Neural cell (in vitro differentiated cells): ENCODE measurements around the gene PKHD1. TPM values are rescaled to one million over a fixed set of nuclear protein-coding genes. Genes with fewer than 3 reads are reported as not detected.

ENCODE experiments used
- H2AFZ ChIP-seq: fragments of 200-600, 300-800 bp; sonication (generic), shearing (Covaris generic); 2 replicates; pipeline ENCODE4 v1.6.0; 2014; ENCODE audit warnings: low read depth, mild to moderate bottlenecking, antibody characterized with exemption, low read length, moderate library complexity
- H3F3A ChIP-seq: fragments of 200-600 bp; shearing (Covaris generic); 2 replicates; pipeline ENCODE4 v1.6.1; 2016; ENCODE audit warnings: mild to moderate bottlenecking, moderate library complexity, mixed read lengths, antibody characterized with exemption, low read length; ENCODE audit not compliant: insufficient read depth, poor library complexity, severe bottlenecking
- H3K27ac ChIP-seq: fragments of 200-600, 300-800 bp; sonication (generic), shearing (Covaris generic); 2 replicates; pipeline ENCODE4 v1.5.1; 2014; ENCODE audit warnings: mild to moderate bottlenecking, low read length, moderate library complexity
- H3K27me3 ChIP-seq: fragments of 300-800, 200-600 bp; sonication (generic), shearing (Covaris generic); 2 replicates; pipeline ENCODE4 v1.6.0; 2014; ENCODE audit warnings: mild to moderate bottlenecking, low read depth, low read length, moderate library complexity; ENCODE audit not compliant: insufficient read depth
- H3K36me3 ChIP-seq: fragments of 300-800, 200-600 bp; sonication (generic), shearing (Covaris generic); 2 replicates; pipeline ENCODE4 v1.5.1; 2014; ENCODE audit warnings: mild to moderate bottlenecking, antibody characterized with exemption, low read length, moderate library complexity; ENCODE audit not compliant: insufficient read depth
- H3K4me2 ChIP-seq: fragments of 300-800, 200-600 bp; sonication (generic), shearing (Covaris generic); 2 replicates; pipeline ENCODE4 v1.6.0; 2014; ENCODE audit warnings: mild to moderate bottlenecking, low read length
- H3K4me3 ChIP-seq: fragments of 300-800, 200-600 bp; sonication (generic), shearing (Covaris generic); 2 replicates; pipeline ENCODE4 v1.5.1; 2014; ENCODE audit warnings: mild to moderate bottlenecking, low read length, moderate library complexity
- H3K79me2 ChIP-seq: fragments of 200-600 bp; shearing (Covaris generic); replicated peaks from 2 replicates; pipeline ENCODE4 v1.6.0; 2014; ENCODE audit warnings: mild to moderate bottlenecking, low read length, moderate library complexity; ENCODE audit not compliant: insufficient read depth
- H3K9ac ChIP-seq: fragments of 300-800, 200-600 bp; sonication (generic), shearing (Covaris generic); 2 replicates; pipeline ENCODE4 v1.6.1; 2016; ENCODE audit warnings: mild to moderate bottlenecking, low read length, mixed read lengths
- H3K9me2 ChIP-seq: fragments of 200-600 bp; shearing (Covaris generic); 2 replicates; pipeline ENCODE4 v1.6.1; 2016; ENCODE audit warnings: mild to moderate bottlenecking, low read length, mixed read lengths; ENCODE audit not compliant: insufficient read depth
- H3K9me3 ChIP-seq: fragments of 200-600, 300-800 bp; sonication (generic), shearing (Covaris generic); 2 replicates; pipeline ENCODE4 v1.6.1; 2016; ENCODE audit warnings: mild to moderate bottlenecking, mixed run types, low read length, moderate library complexity, mixed read lengths
- H4K20me1 ChIP-seq: fragments of 200-600 bp; shearing (Covaris generic); 2 replicates; pipeline ENCODE4 v1.6.1; 2016; ENCODE audit warnings: mild to moderate bottlenecking, mixed run types; ENCODE audit not compliant: insufficient read depth
- EP300 ChIP-seq: fragments of 450-650 bp; conservative IDR thresholded peaks from 2 replicates; pipeline ENCODE4 v1.6.1; 2014; ENCODE audit warnings: antibody characterized with exemption, mild to moderate bottlenecking, moderate library complexity; ENCODE audit not compliant: poor library complexity, severe bottlenecking
- EZH2 ChIP-seq: fragments of 200-600, 300-800 bp; shearing (Covaris generic), sonication (generic); IDR thresholded peaks from 2 replicates; pipeline ENCODE4 v1.6.1; 2014; ENCODE audit warnings: antibody characterized with exemption, low read length, borderline replicate concordance, mild to moderate bottlenecking; ENCODE audit not compliant: insufficient read depth, poor library complexity, severe bottlenecking
- MXI1 ChIP-seq: fragments of 450-650 bp; conservative IDR thresholded peaks from 2 replicates; pipeline ENCODE4 v1.6.1; 2014; ENCODE audit warnings: antibody characterized with exemption, mild to moderate bottlenecking; ENCODE audit not compliant: poor library complexity, severe bottlenecking
- POLR2AphosphoS5 ChIP-seq: IDR thresholded peaks from 2 replicates; pipeline ENCODE4 v1.6.1; 2012
- RAD21 ChIP-seq: fragments of 450-650 bp; conservative IDR thresholded peaks from 2 replicates; pipeline ENCODE4 v1.6.1; 2014; ENCODE audit warnings: antibody characterized with exemption, mild to moderate bottlenecking, moderate library complexity
- SMC3 ChIP-seq: fragments of 450-650 bp; conservative IDR thresholded peaks from 2 replicates; pipeline ENCODE4 v1.6.1; 2014; ENCODE audit warnings: antibody characterized with exemption, mild to moderate bottlenecking, moderate library complexity; ENCODE audit not compliant: poor library complexity
- TAF1 ChIP-seq: IDR thresholded peaks from 2 replicates; pipeline ENCODE4 v1.6.1; 2012; ENCODE audit warnings: low read depth
- polyA plus RNA-seq: library from polyadenylated mRNA; depleted of rRNA; stranded (reverse); fragments of >200 nt; gene quantifications from 2 replicates; pipeline ENCODE4 v1.2.3, GENCODE V29; 2014
- TF ChIP-seq, protein P1 (sequence below): IDR thresholded peaks from 2 replicates; pipeline ENCODE4 v1.6.1; 2012; ENCODE audit warnings: borderline replicate concordance
- TF ChIP-seq, protein P2 (sequence below): fragments of 450-650 bp; IDR thresholded peaks from 2 replicates; pipeline ENCODE4 v1.5.1; 2014; ENCODE audit warnings: antibody characterized with exemption, mild to moderate bottlenecking, moderate library complexity; ENCODE audit not compliant: poor library complexity, severe bottlenecking

The PKHD1 gene
- polyA plus RNA-seq, 1 donor from 2014 or later: not detected

DNA sequence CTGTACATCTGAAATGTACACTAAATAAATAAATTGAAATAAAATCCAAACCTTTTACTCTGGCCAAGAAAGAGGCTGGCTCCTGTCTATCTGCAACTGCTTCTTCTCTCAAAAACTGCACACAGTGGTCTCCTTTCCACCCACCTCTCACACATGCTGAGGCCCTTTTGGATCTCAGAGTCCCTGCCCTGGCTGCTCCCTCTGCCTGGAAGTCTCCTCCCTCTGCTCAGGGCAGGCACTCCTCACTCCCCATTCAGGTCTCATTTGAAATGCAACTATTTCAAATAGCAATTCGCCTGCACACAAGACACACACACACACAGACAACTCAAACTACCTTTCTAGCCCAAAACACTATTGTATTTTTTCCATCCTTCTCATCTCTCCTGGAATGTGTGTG lies 348.8 kb downstream of the PKHD1 start:
- H3K79me2 ChIP-seq: no peaks in the 10 kb centered on the region
- H2AFZ ChIP-seq: no peak overlapping the region

DNA sequence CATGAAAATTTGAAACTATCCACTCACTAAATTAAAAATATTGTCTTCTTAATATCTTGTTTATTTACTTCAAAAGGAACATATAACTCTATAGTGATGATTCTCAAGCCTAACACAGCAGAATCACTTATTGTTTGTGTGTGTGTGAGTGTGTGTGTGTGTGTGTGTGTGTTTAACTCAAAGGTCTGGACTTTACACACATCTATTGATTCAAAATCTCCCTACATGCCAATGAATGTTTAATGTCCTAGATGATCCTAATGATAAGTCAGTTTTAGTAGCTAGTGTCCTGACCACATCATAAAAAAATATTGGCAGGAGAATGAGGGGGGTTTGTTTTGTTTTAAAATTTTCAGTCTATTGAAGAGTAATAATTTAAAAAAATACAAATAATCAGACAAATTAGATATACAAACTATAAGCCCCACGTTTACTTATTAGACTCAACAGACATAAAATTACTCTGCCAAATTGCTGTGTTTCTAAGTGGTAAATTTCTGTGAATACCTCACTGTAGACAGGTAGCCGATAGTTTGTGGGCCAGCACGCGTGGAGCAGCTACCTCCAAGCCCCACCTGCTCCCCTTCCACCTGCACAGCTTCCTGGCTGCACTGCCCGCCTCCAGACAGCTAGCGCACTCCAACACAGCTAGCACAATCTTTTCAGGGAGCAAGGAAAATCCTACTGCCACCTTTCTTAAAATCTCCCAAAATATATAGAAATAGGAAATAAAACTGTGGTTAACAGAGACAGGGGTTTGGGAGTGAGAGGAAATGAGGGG lies 349.6 kb downstream of the PKHD1 start:
- TF ChIP-seq MXI1 (no peak), EZH2 (no peak), SMC3 (no peak), RAD21 (no peak), POLR2AphosphoS5 (no peak), TAF1 (no peak), EP300 (no peak)
- TF ChIP-seq, protein P1, sequence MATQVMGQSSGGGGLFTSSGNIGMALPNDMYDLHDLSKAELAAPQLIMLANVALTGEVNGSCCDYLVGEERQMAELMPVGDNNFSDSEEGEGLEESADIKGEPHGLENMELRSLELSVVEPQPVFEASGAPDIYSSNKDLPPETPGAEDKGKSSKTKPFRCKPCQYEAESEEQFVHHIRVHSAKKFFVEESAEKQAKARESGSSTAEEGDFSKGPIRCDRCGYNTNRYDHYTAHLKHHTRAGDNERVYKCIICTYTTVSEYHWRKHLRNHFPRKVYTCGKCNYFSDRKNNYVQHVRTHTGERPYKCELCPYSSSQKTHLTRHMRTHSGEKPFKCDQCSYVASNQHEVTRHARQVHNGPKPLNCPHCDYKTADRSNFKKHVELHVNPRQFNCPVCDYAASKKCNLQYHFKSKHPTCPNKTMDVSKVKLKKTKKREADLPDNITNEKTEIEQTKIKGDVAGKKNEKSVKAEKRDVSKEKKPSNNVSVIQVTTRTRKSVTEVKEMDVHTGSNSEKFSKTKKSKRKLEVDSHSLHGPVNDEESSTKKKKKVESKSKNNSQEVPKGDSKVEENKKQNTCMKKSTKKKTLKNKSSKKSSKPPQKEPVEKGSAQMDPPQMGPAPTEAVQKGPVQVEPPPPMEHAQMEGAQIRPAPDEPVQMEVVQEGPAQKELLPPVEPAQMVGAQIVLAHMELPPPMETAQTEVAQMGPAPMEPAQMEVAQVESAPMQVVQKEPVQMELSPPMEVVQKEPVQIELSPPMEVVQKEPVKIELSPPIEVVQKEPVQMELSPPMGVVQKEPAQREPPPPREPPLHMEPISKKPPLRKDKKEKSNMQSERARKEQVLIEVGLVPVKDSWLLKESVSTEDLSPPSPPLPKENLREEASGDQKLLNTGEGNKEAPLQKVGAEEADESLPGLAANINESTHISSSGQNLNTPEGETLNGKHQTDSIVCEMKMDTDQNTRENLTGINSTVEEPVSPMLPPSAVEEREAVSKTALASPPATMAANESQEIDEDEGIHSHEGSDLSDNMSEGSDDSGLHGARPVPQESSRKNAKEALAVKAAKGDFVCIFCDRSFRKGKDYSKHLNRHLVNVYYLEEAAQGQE: no peak
- TF ChIP-seq, protein P2, sequence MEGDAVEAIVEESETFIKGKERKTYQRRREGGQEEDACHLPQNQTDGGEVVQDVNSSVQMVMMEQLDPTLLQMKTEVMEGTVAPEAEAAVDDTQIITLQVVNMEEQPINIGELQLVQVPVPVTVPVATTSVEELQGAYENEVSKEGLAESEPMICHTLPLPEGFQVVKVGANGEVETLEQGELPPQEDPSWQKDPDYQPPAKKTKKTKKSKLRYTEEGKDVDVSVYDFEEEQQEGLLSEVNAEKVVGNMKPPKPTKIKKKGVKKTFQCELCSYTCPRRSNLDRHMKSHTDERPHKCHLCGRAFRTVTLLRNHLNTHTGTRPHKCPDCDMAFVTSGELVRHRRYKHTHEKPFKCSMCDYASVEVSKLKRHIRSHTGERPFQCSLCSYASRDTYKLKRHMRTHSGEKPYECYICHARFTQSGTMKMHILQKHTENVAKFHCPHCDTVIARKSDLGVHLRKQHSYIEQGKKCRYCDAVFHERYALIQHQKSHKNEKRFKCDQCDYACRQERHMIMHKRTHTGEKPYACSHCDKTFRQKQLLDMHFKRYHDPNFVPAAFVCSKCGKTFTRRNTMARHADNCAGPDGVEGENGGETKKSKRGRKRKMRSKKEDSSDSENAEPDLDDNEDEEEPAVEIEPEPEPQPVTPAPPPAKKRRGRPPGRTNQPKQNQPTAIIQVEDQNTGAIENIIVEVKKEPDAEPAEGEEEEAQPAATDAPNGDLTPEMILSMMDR: no peak
- Histone ChIP-seq H3K36me3 (no peaks in the 10 kb centered on the region), H3K79me2 (no peaks in the 10 kb centered on the region), H4K20me1 (no peaks in the 10 kb centered on the region), H3K27me3 (no peaks in the 10 kb centered on the region), H3K27ac (no peak overlapping the region), H3K9me2 (no peaks in the 10 kb centered on the region), H3F3A (no peaks in the 10 kb centered on the region), H3K4me3 (no peak overlapping the region), H3K9me3 (no peaks in the 10 kb centered on the region), H2AFZ (no peak overlapping the region), H3K9ac (no peak overlapping the region), H3K4me2 (no peak overlapping the region)

More for the DNA sequence above, 348.8 kb downstream of the PKHD1 start:
- no peak overlapping the region for H3K4me2 ChIP-seq
- no peak overlapping the region for H3K4me3 ChIP-seq
- TF ChIP-seq RAD21 (no peak), EZH2 (no peak), TAF1 (no peak), SMC3 (no peak)
- TF ChIP-seq, protein P1: no peak
- no peaks in the 10 kb centered on the region for H3K9me2 ChIP-seq
- no peaks in the 10 kb centered on the region for H3K9me3 ChIP-seq
- H3K27ac ChIP-seq: no peak overlapping the region
- no peak overlapping the region for H3K9ac ChIP-seq
- no peaks in the 10 kb centered on the region for H4K20me1 ChIP-seq
- H3K36me3 ChIP-seq: no peaks in the 10 kb centered on the region
- H3K27me3 ChIP-seq: no peaks in the 10 kb centered on the region
- no peaks in the 10 kb centered on the region for H3F3A ChIP-seq
